HG03103 (cell line): ENCODE data around the gene PRR9.

Source experiments
- ATAC-seq: cut with Tn5 transposase; IDR thresholded peaks from one replicate; pipeline ENCODE4 v1.9.1; 2021; ENCODE audit warnings: low read depth; ENCODE audit not compliant: unreplicated experiment

PRR9 gene

GRCh38 chr1:153262462-153263157, 45.2 kb downstream of the PRR9 start:
- ATAC-seq, result no peak

GRCh38 chr1:153265457-153265856, 48.1 kb downstream of the PRR9 start:
- ATAC-seq, result no peak
